ENCODE data around the gene CCDC187.

CCDC187 gene

GRCh38 chr9:136211441-136212344 lies 92.2 kb downstream of the CCDC187 start:
- no peak for DNase-seq (ENCODE audit: low read depth)
- TF ChIP-seq, protein P1, sequence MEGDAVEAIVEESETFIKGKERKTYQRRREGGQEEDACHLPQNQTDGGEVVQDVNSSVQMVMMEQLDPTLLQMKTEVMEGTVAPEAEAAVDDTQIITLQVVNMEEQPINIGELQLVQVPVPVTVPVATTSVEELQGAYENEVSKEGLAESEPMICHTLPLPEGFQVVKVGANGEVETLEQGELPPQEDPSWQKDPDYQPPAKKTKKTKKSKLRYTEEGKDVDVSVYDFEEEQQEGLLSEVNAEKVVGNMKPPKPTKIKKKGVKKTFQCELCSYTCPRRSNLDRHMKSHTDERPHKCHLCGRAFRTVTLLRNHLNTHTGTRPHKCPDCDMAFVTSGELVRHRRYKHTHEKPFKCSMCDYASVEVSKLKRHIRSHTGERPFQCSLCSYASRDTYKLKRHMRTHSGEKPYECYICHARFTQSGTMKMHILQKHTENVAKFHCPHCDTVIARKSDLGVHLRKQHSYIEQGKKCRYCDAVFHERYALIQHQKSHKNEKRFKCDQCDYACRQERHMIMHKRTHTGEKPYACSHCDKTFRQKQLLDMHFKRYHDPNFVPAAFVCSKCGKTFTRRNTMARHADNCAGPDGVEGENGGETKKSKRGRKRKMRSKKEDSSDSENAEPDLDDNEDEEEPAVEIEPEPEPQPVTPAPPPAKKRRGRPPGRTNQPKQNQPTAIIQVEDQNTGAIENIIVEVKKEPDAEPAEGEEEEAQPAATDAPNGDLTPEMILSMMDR (IDR thresholded peaks at IDR 0.05; ENCODE audit: low read depth, low read length, missing control alignments) = no peak
- no peak overlapping the region for H3K4me3 ChIP-seq (ENCODE audit: low read depth, low read length)

DNA sequence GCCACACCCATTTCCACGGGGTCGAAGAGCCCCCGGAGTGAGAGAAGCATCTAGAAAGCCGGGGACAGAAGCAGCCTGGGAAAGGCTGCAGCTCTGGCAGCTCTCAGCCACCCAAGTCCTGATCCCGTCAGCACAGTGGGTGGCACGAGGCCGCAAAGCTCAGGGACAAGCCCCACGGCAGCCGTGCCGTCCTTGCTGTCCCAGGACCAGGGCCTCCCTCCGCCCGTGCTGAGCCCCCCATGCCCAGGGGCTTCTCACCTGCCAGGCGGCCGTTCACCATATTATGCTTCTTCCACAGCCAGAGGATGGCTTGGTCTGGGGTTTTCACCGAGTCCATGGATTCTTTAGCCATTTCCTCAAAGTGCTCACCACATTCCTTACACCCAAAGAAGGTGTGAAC lies 92.9 kb downstream of the CCDC187 start:
- TF ChIP-seq, protein P1 (IDR thresholded peaks at IDR 0.05; ENCODE audit: low read depth, low read length, missing control alignments) = no peak

DNA sequence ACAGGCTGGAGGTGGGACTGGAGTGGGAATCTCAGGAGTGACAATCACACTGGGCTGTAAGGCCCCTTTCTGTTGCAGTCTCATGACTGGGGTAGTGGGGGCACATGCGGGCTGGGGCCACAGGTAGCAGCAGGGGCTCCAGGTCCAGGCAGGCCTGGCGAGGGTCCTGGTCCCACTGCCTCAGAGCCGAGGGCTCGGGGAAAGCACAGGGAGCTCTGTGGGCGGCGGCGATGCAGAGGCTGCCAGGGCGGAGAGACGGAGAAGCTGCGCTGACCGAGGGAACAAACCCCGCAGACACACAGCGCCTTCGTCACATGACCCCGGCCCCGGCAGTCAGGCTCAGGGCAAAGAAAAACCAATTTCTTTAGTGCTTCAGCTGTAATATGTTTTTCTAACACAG lies 93.6 kb downstream of the CCDC187 start:
- no peak overlapping the region for H3K4me3 ChIP-seq (ENCODE audit: low read depth, low read length)
- no peak for DNase-seq (ENCODE audit: low read depth)
- TF ChIP-seq, protein P1 (IDR thresholded peaks at IDR 0.05; ENCODE audit: low read depth, low read length, missing control alignments) = no peak

More for the DNA sequence above, 92.9 kb downstream of the CCDC187 start:
- no peak for DNase-seq (ENCODE audit: low read depth)
- no peak overlapping the region for H3K4me3 ChIP-seq (ENCODE audit: low read depth, low read length)

- TF ChIP-seq, protein P1 (IDR thresholded peaks at IDR 0.05; ENCODE audit: low read depth, low read length, missing control alignments) = no peak
- H3K4me3 ChIP-seq (ENCODE audit: low read depth, low read length) = no peak overlapping the region
- no peak for DNase-seq (ENCODE audit: low read depth)
Observed at GRCh38 chr9:136209786-136210185, 94.1 kb downstream of the CCDC187 start.

DNA sequence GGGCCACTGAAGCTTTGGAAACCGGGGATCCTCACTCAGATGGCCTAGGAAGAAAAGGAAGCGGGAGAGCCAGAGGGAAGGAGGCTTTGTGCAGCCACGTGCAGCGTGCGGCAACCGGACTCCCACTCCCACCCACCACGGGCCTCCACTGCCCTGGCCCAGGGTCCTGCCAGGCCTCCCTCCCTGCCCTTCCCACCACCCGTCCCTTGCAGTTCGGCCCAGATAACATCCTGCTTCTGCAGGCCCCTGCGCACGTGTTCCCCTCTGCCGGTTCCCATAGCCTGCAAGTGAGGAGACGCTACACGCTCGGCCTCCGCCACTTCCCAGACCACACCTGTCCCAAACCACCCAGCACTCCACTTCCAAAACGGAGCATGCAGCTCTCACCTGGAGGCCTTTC lies 94.7 kb downstream of the CCDC187 start:
- no peak for DNase-seq (ENCODE audit: low read depth)
- TF ChIP-seq, protein P1 (IDR thresholded peaks at IDR 0.05; ENCODE audit: low read depth, low read length, missing control alignments) = no peak
- no peak overlapping the region for H3K4me3 ChIP-seq (ENCODE audit: low read depth, low read length)

DNA sequence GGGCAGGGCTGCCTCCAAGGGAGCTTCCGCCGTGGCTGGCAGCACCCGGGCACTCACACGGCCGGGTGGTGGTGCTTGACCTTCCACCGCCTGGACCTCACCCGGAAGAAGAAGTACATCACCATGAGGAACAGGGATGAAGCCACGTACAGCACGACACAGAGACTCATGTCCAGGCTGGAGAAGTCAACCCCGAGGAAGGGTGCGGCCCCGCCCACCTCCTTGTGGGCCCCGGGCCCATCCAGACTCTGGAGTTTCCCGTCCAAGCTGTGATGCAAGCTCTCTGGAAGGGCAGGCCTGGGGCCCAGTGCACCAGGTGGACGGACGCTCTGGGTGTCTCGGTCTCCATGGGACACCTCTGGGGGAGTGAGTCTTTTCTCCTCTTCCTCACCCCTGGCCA lies 95.2 kb downstream of the CCDC187 start:
- H3K4me3 ChIP-seq (ENCODE audit: low read depth, low read length) = no peak overlapping the region
- TF ChIP-seq, protein P1 (IDR thresholded peaks at IDR 0.05; ENCODE audit: low read depth, low read length, missing control alignments) = no peak
- no peak for DNase-seq (ENCODE audit: low read depth)

DNA sequence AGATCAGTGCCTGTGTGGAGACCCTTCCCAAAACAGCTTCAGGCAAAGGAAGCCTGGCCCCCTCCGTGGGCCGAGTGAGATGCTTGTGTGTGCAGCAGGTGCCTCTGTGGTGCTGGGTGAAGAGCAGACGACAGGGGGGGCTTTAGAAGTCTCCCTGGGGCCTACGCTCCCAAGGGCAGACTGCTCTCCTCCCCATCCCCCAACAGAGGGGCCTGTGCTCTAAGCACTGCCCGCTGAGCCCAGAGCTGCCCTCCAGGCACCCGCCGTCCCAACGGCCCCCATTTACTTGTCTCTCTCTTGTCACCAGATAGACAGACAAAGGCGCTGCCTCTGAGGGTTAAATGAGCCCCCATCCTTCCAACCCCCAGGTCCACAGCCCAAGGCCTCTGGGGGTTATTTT lies 96.3 kb downstream of the CCDC187 start:
- TF ChIP-seq, protein P1 (IDR thresholded peaks at IDR 0.05; ENCODE audit: low read depth, low read length, missing control alignments) = no peak
- no peak for DNase-seq (ENCODE audit: low read depth)
- no peak overlapping the region for H3K4me3 ChIP-seq (ENCODE audit: low read depth, low read length)

Data from GM12864 (cell line).